Activated CD4-positive, alpha-beta T cell treated with anti-CD3 and anti-CD28 coated beads for 1 hour (primary cell): Measurements from ENCODE around the gene KIF3C.
"Not testable (repeated sequence)": the region's sequence is repeated elsewhere in the genome, so short reads cannot be mapped to it uniquely, and the experiment has no call there.

Source experiments
- DNase-seq: peaks from one replicate; pipeline ENCODE4 v3.0.0-alpha.2; 2020

Gene KIF3C

DNA sequence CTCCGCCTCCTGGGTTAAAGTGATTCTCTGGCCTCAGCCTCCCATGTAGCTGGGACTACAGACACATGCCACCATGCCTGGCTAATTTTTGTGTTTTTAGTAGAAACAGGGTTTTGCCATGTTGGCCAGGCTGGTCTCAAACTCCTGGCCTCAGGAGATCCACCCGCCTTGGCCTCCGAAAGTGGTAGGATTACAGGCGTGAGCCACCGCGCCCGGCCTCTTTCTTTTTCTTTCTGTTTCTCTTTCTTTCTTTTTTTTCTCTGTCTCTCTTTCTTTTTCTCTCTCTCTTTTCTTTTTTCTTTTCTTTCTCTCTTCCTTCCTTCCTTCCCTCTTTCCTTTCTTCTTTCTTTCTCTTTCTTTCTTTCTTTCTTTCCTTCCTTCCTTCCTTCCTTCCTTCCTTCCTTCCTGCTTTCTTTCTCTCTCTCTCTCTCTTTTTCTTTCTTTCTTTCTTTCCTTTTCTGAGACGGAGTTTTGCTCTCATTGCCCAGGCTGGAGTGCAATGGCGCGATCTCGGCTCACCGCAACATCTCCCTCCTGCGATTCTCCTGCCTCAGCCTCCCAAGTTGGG is 16.6 kb upstream of the KIF3C start:
- not testable (repeated sequence) for DNase-seq

DNA sequence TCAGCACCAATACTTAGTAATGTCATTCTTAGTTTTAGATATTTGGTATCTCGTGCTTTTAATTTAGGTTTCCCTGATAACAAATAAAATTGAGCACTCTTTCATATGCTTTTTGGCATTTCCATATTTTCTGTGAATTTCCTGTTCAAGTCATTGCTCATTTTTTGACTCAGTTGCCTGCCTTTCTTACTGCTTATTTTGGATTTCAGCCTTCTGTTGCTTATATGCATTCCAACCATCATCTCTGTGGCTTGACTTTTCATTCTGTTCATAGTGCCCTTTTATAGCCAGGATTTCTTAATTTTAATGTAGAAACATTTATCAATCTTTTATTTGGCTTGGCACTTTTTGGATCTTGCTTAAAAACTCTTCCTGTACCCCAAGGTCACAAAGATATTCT is 14.5 kb upstream of the KIF3C start:
- DNase-seq = no peak

DNA sequence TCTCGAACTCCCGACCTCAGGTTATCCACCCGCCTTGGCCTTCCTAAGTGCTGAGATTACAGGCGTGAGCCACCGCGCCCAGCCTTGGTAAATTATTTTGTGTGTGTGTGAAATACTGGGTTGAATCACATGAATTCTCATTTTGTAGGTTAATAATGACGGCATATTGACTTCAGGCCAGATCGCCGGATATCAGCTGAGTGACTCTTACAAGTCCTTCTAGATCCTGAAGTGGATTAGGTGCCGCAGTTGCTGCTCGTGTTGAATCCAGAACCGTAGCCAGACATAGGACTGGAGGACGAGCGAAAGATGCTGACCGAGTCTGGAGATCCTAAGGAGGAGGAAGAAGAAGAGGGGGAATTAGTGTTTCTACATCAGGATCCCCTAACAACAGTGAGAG is 12.2 kb upstream of the KIF3C start:
- no peak for DNase-seq

DNA sequence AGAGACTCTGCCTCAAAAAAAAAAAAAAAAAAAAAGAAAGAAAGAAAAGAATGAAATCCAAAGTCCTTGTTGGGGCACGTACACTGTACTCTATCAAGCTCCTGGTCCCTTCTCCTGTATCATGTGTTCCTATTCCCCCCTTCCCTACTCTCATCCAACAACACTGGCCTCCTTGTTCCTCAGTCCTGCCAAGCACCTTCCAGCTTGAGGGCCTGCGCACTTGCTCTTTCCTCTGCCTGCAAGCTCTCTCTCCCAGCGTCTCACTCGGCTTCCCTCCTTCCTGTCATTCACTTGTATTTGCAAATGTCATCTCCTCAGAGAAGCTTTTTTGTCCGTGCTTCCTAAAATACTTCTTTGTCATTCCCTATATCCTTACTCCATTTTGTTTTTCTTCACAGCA is 10.8 kb upstream of the KIF3C start:
- no peak for DNase-seq

DNA sequence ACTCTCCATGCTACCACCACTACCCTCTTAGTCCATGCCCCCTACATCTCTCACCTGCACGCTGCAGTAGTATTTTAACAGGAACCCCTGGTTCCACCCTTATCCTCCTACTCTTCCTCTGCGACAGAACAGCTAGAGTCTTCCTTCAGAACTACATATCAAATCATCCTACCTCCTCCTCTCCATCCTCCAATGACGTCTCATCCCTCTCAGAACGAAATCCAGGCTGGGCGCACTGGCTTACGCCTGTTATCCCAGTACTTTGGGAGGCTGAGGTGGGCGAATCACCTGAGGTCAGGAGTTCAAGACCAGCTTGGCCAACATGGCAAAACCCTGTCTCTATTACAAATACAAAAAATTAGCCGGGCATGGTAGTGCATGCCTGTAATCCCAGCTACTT is 10.3 kb upstream of the KIF3C start:
- no peak for DNase-seq

DNA sequence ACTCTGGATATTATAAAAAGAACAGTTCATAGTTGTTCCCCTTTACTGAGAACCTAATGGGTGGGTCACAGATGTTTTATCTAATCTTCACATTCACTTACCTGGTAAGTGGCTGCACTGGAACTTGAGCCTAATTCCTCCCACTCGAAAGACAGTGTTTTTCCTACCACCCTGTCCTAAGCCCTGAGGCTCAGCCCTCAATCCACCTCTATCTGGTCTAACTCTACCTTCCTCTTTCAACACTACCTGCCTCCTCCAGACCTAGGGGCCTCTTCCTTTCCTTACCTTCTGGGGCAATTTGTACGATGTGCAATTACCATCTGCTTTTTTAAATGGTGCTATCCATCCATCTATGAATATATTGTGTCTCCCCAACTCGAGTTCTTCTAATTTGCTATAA is 9.7 kb upstream of the KIF3C start:
- no peak for DNase-seq

DNA sequence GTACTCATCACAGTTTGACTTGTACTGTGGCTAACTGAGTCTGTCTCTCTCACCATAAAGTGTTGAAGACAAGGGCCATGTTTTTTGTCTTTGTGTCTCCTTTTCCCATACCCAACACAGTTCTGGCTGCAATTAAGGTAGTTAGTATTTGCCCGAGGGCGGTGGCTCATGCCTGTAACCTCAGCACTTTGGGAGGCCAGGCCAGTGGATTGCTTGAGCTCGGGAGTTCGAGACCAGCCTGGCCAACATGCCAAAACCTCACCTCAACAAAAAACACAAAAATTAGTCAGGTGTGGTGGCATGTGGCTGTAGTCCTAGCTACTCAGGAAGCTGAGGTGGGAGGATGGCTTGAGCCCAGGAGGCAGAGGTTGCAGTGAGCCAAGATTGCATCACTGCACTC is 6.9 kb upstream of the KIF3C start:
- no peak for DNase-seq

DNA sequence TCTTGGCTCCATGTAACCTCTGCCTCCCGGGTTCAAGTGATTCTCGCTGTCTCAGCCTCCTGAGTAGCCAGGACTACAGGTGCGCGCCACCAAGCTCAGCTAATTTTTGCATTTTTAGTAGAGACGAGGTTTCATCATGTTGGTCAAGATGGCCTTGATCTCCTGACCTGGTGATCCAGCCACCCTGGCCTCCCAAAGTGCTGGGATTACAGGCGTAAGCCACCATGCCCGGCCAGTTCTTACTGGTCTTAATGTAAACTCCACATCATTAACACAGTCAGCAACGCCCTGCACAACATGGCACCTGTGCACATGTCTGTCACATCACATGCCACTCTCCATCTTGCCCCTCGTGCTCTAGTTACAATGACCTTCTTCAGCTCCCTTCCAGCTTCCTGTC is 5.8 kb upstream of the KIF3C start:
- DNase-seq = no peak

DNA sequence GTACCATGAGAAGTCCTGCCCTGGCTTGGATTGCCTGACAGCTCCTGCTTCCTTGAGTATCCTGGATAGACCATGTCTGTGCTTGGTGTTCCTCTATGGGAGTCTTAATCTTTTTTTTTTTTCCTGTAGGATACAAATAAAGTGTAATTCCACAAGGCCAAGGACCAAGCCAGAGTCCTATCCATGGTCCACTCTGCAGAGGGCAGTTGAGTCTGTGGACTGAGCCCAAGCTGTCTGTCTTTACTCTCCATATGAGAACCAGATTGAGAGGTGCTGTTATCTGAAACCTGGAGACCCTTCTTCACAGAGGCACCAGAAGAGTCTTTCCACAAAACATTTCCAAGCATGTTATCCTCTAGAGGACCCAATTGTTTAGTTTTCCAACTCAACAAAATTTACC is 1.4 kb upstream of the KIF3C start:
- DNase-seq = no peak

DNA sequence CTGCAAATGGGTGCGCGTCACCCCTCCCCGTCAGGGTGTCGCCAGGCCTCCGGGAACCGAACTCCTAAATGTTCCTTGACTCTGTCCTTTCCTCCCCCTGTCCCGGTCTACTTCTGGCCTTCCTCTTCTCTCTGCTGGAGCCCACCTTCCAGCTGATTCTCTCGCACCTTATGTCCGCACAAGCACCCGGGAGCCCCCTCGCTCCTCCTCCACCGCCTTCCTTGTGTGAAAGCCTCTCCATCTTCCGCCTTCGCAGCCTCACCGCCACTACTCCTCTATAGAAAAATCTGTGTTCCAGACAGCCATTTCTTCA is 627 bp upstream of the KIF3C start:
- DNase-seq = no peak

DNA sequence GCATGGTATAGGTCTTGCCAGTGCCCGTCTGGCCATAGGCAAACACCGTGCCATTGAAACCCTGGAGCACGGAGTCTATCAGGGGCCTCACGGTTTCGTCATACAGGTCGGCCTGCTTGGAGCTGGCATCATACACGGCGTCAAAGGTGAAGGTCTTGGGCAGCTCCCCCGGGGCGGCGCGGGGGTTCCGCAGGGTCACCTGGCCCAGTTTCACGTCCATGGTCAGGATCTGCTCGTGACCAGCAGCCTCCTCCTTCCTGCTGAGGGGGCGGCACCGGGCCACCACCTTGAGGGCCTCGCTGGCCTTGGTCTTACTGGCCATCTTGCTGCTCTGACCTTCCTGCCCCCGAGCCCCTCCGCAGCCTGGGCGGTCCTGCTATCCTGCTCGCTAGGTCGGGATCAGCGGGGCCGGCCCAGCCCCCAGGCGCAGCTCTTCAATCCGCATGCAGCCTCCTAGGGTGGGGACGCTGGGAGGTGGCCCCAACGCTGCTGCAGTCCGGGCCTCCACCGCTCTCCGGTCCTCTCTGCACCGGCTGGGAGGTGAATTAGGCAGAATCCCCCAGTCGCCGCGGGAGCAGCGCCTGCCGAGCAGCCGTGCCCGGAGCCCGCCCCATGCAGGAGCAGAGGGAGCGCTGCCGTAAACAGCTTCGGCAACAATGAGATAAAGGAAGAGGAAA is 563 bp downstream of the KIF3C start:
- DNase-seq = no peak

DNA sequence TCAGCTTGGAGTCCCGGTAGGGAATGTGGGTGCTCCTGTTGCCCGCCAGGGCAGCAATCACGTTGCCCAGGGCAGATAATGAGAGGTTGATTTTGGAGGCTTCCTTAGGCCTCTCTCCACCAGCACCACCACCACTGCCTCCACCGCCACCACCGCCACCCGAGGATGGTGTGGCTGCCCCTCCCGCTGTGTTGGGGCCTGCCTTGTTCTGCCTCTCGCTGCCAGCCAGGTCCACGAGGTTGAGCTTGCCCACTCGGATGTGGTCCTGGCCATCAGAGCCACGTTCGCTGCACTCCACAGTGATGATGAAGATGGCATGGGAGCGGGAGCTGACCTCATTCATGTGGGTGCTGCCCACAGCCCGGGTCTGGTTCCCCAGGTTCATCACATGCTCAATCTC is 1.3 kb downstream of the KIF3C start:
- DNase-seq = no peak

DNA sequence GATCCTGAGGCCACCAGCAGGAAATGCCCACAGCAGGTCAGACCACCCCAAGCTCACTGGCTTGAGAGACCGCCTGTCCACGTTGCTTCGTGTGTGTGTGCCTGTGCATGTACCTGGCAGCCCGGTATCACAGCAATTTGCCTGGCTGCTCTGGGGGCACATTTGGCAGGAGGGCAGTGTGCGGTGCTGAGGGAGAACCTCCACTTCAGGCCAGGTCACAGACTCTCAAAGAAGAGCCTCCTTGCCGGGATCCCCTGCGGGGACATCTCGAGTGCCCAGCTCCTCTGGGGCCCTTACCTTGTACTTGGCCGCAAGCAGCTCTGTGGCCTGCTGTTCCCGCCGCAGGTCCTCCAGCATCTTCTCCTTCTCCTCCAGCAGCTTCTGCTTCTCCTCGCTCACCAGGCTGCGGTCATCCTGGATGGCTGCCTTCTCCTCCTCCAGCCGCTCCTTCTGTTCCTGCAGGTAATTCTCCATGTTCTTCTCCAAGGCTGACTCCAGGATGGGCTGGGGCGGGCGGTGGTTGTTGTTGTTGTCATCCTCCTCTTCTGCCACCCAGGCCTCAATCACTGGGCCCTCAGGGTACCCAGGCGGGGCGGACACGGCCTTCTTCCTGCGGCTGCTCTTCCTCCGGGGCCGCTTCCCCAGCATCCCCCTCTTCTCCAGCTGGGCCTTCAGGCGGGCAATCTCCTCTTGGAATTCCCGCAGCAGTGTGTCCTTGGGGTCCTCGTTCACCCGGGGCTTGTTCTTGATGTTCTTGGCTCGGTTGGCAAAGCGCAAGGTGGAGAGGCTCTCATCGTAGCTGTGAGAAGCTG is 2.0 kb downstream of the KIF3C start:
- DNase-seq = no peak

DNA sequence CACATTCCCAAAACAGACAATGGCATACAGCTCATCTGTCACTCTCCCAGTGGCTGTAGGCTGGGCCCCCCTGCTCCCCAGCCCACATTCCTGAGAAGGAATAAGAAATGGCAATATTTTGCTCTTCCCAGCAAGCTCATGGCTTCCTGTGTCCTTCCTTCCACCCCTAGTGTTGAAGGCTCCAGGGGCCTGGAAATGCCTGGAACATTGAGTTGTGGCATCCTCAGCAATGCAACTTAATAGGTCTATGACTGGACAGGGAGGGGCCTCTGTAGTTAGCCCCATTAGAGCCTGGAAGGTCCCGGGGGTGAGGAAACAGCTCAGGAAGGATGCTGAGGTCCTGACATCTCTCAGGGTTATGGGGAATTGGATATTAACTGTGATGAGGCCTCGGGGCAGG is 3.3 kb downstream of the KIF3C start:
- no peak for DNase-seq

DNA sequence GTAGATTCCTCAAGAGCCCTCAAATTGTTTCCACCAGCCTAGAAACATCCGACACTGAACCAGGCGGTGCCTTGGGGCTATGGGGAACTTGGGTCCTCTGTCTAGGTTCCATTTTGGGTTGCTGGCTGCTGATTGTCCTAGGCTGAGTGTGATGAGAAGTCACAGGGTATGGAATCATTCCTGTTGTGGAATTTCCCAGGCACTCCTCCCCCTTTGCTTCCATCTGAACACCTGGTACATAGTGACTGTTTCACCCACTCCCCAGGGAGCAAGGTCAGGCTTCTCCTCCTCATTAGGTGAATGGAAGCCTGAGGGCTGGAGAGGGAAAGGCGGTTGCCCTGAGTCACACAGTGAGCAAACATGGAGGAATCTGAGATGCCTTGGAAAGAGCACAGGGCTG is 4.5 kb downstream of the KIF3C start:
- DNase-seq = no peak

DNA sequence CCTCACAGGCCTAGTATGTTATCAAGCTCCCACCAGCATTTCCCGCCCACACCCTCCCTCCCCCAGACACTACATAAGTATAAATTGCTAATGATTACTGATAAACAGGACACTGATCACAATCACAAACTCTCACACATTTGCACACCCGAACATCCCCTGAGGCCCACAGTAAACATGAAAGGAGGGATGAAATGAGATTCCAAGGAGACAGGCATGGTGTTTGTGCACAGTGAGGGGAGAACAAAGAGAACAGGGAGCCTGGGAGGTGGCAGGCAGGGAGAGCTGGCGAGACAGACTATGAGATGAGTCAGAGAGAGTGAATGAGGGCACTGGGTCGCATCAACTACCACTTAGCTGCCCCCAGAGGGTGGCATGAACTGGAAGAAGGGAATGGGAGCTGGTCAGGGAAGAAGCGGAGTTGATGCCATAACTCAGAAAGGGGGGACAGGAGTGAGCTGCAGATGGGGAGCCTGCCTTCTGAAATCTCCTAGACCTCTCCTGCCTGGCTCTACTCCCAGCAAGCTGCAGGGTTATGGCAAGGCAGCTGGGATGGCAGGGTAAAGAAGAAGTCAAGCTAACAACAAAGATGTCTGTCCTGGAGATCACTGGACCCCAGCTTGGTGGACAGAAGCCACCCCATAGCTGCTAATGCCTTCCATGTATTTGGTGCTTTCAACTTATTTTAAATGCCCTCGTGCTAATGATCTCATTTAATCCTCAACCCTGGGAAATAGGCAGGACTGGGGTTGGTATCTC is 5.1 kb downstream of the KIF3C start:
- DNase-seq = no peak

DNA sequence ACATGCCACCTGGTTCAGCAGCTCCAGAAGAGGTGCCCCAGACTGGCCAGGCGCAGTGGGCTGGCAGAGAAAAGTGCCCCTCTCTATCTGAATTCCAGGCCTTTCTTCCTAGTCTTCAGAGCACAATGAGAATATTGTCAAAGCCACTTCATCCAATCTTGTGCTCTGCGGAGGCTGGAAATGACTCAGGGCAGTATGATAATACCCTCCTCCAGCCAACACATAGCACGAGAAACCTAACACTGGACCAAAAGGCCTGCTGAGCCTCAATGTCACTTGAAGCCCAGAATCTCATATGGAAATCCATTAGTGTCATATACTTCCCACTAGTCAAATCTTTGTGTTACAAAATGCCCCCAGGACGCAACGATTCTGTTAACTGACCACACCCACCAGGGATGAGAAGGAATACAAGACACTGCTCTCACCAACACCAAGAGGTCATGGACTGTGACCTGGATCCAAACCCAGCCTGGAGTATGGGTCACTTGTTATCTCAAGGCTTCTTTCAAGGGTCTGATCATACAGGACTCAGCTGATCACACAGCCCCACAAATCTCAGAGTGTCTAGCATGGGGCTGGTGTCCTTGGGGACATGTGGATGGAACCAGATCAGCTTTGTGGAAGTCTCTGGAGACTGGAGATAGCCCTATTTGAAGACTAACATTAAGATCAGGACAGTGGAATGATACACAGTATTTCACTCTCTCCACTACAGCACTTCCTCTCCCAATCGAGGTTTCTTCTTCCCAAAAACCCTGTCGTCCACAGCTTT is 10.1 kb downstream of the KIF3C start:
- DNase-seq = no peak

DNA sequence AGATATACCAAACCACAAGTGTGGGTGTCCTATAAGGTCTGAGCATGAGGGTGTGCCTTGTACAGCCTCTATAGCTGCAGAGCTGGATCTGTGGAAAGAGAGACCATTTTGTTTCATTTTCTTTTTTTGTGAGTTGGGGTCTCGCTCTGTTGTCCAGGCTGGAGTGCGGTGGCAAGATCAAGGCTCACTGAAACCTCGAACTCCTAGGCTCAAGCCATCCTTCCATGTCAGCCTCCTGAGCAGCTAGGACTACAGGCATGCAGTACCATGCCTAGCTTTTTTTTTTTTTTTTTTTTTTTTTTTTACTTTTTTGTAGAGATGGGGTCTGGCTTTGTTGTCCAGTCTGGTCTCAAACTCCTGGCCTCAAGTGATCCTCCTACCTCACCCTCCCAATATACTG is 10.7 kb downstream of the KIF3C start:
- DNase-seq = no peak

DNA sequence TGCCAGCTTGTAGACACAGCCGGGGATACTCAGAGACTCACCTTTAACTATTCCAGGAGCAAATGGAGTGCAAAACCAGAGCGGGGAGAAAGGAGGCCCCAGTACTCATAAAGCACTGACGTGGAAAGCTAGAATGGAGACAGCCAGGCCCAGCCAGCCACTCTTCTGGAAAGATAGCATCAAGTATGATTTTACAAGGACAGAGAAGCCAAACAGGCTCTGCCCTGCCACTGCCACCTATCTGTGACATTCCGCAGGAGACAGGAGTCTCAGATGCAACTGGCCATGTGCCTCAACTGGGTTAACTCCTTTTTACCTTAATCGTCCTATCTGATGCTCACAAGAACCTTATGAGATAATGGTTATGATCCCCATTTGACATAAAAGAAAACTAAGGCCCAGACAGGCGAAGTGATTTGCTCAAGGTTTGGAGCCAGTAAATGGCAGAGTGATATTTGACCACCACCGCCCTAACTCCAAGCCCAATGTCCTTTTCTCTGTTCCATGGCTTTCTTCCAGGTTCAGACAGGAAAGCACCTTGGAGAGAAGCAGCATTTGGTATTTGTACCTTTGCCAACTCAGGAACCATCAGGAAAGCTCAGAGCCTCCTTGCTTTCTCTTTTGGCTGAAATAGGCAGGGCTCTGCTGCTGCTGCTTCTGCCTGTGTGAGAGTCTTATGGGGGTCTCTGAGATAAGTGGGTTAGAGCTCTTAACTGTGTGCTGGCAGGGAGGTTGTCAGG is 15.6 kb downstream of the KIF3C start:
- DNase-seq = no peak

DNA sequence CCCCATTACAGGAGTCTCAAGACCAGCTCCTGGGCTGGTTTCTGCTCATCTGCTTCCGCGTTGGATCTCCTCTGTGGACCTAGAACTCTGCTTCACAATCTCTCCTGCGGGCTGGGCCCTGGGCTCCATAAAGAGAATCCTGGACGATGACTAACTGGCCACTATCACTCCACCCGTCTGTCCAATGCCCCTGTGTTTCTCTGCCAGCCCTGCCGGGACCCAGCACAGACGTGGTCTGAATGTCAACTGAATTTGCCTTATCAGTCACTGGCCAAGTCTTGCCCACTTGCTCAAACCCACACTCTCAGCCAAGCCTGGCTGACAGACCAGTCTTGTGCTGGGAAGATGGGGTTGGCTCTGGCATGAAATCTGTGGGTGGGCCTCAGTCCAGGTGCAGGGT is 17.4 kb downstream of the KIF3C start:
- no peak for DNase-seq

DNA sequence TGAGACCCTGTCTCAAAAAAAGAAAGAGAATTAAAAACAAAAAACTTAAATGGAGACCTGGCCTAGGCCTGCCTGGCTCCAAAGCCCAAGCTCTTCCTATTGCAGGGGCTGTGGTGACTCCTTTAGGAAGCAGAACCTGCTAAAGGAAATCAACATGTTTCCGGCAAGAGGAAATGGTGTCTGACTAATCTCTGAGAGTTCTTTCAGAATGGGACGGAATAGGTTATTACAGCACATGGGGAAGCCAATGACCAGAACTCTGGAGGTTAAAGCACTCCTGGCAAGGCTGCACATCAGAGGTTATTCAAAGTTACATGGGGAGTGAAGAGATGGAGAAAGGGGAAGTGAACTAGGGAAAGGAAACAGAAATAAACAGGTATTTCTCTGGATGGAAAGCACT is 21.4 kb downstream of the KIF3C start:
- no peak for DNase-seq

DNA sequence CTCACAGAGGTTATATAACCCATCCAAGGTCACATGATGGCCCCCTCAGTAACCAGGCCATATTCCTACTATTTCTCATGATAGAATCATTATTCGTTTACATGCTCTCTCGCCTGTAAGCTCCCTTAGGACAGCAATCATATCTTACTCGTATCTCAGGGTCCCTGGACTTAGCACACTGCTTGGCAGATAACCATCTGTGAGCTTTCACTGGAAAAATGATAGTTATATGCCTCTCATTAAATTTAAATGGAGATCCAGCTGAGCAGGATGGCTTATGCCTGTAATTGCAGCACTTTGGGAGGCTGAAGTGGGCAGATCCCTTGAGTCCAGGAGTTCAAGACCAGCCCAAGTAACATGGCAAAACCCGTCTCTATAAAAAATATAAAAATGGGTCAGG is 21.9 kb downstream of the KIF3C start:
- no peak for DNase-seq
